ENCODE data around the gene SHANK2. TPM values are rescaled to one million over a fixed set of nuclear protein-coding genes. Genes with fewer than 3 reads are reported as not detected.

SHANK2 gene
- polyA plus RNA-seq, 3 donors, result not detected

- no peak overlapping the region for H2AFZ ChIP-seq (ENCODE audit: insufficient read depth, low read depth, low read length, poor library complexity, severe bottlenecking)
- intact Hi-C loops (cut with micrococcal nuclease), result no loop called here
- H3K36me3 ChIP-seq (replicated peaks in 1 of 2; ENCODE audit: control insufficient read depth in 1 of 2, insufficient read depth in 2 of 2, low read length in 2 of 2), result no peaks in the 10 kb centered on the region
- H3K9ac ChIP-seq (ENCODE audit: insufficient read depth, low read length, poor library complexity, severe bottlenecking), result no peak overlapping the region
- H3K4me3 ChIP-seq (replicated peaks in 1 of 3; ENCODE audit: low read depth in 2 of 3, low read length in 3 of 3), result no peak overlapping the region
- peaks cover 6 to 9% (median 8%) of the 10 kb centered on the region in 3 donors for H3K27me3 Mint-ChIP-seq (ENCODE audit: low read depth in 3 of 3)
- no peaks in the 10 kb centered on the region for H3K9me3 ChIP-seq (replicated peaks in 1 of 2; ENCODE audit: control insufficient read depth in 1 of 2, insufficient read depth in 1 of 2, low read length in 2 of 2)
- no peak overlapping the region for H3K4me2 ChIP-seq (replicated peaks; ENCODE audit: extremely low read depth, low read length, poor library complexity, severe bottlenecking)
- no peak for DNase-seq
- no peaks in the 10 kb centered on the region for H3K4me1 Mint-ChIP-seq
- H3K27ac ChIP-seq (ENCODE audit: low read depth in 1 of 2, low read length in 2 of 2), result no peak overlapping the region
- H3K9me3 Mint-ChIP-seq, result peaks cover 0 to 4% (median 0%) of the 10 kb centered on the region in 7 donors
- no peaks in the 10 kb centered on the region for H4K20me1 ChIP-seq (ENCODE audit: insufficient read depth, low read length)
- 79% methylated on average over 12 of the region's 15 CpGs for WGBS (ENCODE audit: insufficient coverage)
- no peak overlapping the region for H3K4me3 Mint-ChIP-seq
- no peak overlapping the region for H3K27ac Mint-ChIP-seq
- H3K79me2 ChIP-seq (ENCODE audit: insufficient read depth, low read length), result no peaks in the 10 kb centered on the region
- peaks cover 0 to 3% of the 10 kb centered on the region in 2 donors for H3K27me3 ChIP-seq (ENCODE audit: control insufficient read depth in 2 of 2, insufficient read depth in 2 of 2, low read length in 2 of 2)
- no peak for TF ChIP-seq CTCF (IDR thresholded peaks at IDR 0.05)
- H3K4me1 ChIP-seq (ENCODE audit: control insufficient read depth in 1 of 2, insufficient read depth in 2 of 2, low read length in 2 of 2), result no peaks in the 10 kb centered on the region
- no peaks in the 10 kb centered on the region for H3K36me3 Mint-ChIP-seq
These were observed 30.4 kb upstream of the SHANK2 start for GRCh38 chr11:71282581-71283351.

- Histone ChIP-seq H3K27me3 (ENCODE audit: control insufficient read depth in 2 of 2, insufficient read depth in 2 of 2, low read length in 2 of 2) (peaks cover 0 to under 1% of the 10 kb centered on the region in 2 donors), H3K4me2 (replicated peaks; ENCODE audit: extremely low read depth, low read length, poor library complexity, severe bottlenecking) (no peak overlapping the region), H3K27ac (ENCODE audit: low read depth in 1 of 2, low read length in 2 of 2) (no peak overlapping the region), H3K79me2 (ENCODE audit: insufficient read depth, low read length) (no peaks in the 10 kb centered on the region), H3K9me3 (replicated peaks in 1 of 2; ENCODE audit: control insufficient read depth in 1 of 2, insufficient read depth in 1 of 2, low read length in 2 of 2) (no peaks in the 10 kb centered on the region), H3K36me3 (replicated peaks in 1 of 2; ENCODE audit: control insufficient read depth in 1 of 2, insufficient read depth in 2 of 2, low read length in 2 of 2) (no peaks in the 10 kb centered on the region), H3K4me3 (replicated peaks in 1 of 3; ENCODE audit: low read depth in 2 of 3, low read length in 3 of 3) (no peak overlapping the region), H3K4me1 (ENCODE audit: control insufficient read depth in 1 of 2, insufficient read depth in 2 of 2, low read length in 2 of 2) (no peaks in the 10 kb centered on the region), H4K20me1 (ENCODE audit: insufficient read depth, low read length) (no peaks in the 10 kb centered on the region), H2AFZ (ENCODE audit: insufficient read depth, low read depth, low read length, poor library complexity, severe bottlenecking) (no peak overlapping the region), H3K9ac (ENCODE audit: insufficient read depth, low read length, poor library complexity, severe bottlenecking) (no peak overlapping the region)
- Mint-ChIP-seq H3K27ac (peak overlapping the region in 1 of 7 donors; percentile 8), H3K4me1 (no peaks in the 10 kb centered on the region), H3K27me3 (ENCODE audit: low read depth in 3 of 3) (peaks cover 4 to 10% (median 9%) of the 10 kb centered on the region in 3 donors), H3K36me3 (no peaks in the 10 kb centered on the region), H3K9me3 (peaks cover 0 to 7% (median 0%) of the 10 kb centered on the region in 7 donors), H3K4me3 (no peak overlapping the region)
- no peak for DNase-seq
- WGBS (ENCODE audit: insufficient coverage), result 90% methylated on average over 6 of the region's 7 CpGs
- TF ChIP-seq CTCF (IDR thresholded peaks at IDR 0.05), result no peak
- intact Hi-C loops (cut with micrococcal nuclease), result no loop called here
These were observed 29.5 kb upstream of the SHANK2 start for GRCh38 chr11:71281831-71282230.
